Measurements from ENCODE around the gene STK4.
"Not testable (repeated sequence)": the region's sequence is repeated elsewhere in the genome, so short reads cannot be mapped to it uniquely, and the experiment has no call there.

Gene STK4

DNA sequence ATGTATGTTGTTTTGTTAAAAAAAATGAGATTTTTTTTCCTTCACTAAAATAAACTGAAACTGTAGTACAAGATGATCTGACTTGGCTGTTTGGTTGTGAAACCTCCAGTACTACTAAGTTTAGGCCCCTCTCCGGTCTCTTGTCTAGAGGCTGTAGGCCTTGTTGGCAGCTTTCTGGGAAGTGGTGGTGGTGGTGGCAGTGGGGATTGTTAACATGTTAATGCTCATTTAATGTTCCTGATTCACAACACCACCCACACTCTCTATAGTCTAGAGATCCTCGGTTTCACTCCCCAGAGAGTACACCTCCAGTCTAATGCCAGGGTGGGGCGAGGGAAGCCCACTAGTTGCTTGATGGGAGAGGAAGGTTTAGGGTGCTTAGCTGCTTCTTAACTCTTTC lies 24.1 kb downstream of the STK4 start:
- peak; percentile 58 for DNase-seq

- DNase-seq, result no peak
Measured at GRCh38 chr20:44990957-44991356, 24.6 kb downstream of the STK4 start.

DNA sequence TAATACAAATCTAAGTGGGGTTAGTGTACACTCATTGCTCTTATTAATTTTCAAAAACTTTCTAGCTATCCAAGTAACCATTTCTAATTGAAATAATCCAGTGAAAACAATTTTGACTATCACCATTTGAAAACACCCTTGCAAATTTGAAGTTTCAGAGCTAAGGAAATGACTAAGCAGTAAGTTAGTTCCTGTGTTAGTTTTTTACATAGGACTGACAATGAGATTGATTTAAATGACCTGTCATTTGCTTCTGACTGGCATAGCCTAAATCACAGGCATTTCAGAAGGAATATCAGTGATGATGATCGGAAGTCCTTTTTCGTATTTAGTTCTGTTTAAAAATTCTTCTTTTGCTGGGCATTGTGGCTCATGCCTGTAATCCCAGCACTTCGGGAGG lies 27.0 kb downstream of the STK4 start:
- peak; percentile 60 for DNase-seq

DNA sequence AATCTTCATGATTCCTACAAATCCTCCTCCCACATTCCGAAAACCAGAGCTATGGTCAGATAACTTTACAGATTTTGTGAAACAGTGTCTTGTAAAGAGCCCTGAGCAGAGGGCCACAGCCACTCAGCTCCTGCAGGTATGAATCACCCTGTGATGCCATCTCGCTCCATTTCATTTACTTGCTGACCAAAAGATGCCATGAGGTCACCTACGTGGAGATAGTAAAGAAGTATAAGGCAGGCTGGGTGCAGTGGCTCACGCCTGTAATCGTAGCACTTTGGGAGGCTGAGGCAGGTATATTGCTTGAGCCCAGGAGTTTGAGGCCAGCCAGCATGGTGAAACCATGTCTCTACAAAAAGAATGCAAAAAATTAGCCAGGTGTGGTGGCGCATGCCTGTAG lies 30.9 kb downstream of the STK4 start:
- no peak for DNase-seq

GRCh38 chr20:44997668-44998067 lies 31.4 kb downstream of the STK4 start:
- DNase-seq, result no peak

DNA sequence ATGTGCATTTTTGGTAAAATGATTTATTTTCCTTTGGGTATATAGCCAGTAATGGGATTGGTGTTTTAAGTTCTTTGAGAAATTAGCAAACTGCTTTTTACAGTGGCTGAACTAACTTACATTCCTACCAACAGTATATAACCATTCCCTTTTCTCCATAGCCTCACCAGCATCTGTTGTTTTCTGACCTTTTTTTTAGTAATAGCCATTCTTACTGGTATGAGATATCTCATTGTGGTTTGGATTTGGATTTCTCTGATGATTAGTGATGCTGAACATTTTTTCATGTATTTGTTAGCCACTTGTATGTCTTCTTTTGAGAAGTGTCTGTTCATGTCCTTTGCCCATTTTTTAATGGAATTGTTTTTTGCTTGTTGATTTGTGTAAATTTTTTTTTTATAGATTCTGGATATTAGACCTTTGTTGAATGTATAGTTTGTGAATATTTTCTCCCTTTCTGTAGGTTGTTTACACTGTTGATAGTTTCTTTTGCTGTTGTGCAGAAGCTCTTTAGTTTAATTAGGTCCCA lies 42.3 kb downstream of the STK4 start:
- DNase-seq, result no peak

DNA sequence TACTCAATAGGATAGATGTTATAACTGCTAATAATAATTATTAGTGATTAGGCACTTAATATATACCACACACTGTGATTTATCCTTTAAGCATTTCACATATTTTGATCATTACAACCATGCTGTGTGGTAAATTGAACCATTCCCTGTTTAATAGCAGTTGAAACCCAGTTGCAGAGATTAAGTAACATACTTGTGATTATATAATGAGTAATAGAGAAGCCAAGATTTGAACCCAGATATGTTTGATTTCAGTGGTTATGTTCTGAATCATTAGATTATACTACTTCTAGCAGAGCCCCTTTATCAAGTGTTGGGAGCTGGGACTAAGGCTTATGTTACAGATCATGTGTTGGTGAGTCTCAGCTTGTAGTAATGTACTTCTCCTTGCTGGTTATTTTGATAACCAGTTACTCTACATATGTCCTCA lies 44.1 kb downstream of the STK4 start:
- DNase-seq, result no peak

DNA sequence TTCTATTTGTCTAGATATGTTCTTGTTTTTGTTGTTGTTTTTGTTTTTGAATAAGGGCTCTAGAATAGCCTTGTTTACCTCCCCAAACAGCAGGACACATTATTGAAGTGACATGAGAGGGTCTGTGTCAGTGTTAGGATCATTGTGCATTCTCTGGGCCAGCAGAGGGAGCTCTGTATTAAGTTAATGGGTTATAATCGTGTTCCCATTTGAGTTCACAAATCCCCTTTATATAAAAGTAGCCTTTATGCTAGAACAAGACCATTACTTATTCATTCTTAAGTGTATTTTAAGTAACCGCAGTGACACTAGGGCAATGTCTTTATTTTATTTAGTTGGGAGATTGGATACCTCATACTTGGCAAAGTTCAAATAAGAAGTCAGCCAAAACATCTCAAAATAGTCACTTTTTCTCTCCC lies 44.8 kb downstream of the STK4 start:
- DNase-seq, result peak; percentile 82

GRCh38 chr20:45012682-45013302 lies 46.5 kb downstream of the STK4 start:
- no peak for DNase-seq

DNA sequence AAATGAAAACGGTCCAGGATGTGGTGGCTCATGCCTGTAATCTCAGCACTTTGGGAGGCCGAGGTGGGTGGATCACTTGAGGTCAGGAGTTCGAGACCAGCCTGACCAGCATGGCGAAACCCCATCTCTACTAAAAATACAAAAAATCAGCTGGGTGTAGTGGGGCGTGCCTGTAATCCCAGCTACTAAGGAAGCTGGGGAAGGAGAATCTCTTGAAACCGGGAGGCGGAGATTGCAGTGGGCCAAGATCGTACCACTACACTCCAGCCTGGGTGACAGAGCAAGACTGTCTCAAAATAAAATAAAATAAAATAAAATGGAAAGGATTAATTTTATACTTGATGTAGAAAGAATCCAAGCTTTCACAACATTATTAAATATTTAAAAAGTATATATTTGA lies 47.8 kb downstream of the STK4 start:
- not testable (repeated sequence) for DNase-seq

GRCh38 chr20:45014671-45015415 lies 48.5 kb downstream of the STK4 start:
- DNase-seq, result no peak

DNA sequence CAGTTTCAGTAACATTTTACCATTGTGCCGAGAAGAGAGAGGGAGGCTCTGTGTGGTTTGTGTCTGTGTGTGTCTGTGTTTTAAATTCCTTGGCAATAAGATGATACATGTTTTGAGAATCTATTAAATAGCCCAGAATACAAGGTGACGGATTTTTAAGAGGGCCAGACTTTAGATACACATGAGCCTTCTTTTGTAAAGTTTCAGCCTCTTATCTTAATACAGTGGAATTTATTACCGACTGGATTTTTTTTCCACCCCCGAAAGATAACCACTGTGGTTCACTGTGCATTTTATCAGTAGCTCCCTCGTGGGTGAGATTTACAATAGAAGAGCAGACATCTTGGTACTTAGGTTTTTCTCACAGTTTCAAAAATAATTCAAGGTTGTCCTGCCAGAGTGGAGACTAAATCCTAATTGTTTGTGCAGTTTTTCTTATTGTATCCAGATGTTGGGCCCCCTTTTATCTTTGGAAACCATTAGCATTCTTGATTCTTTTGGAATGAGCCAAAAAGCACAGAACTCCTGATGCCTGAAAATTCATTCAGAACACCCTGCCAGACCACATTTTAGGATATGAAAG lies 49.9 kb downstream of the STK4 start:
- DNase-seq, result peak; percentile 44

GRCh38 chr20:45017281-45017680 lies 51.0 kb downstream of the STK4 start:
- DNase-seq, result no peak

DNA sequence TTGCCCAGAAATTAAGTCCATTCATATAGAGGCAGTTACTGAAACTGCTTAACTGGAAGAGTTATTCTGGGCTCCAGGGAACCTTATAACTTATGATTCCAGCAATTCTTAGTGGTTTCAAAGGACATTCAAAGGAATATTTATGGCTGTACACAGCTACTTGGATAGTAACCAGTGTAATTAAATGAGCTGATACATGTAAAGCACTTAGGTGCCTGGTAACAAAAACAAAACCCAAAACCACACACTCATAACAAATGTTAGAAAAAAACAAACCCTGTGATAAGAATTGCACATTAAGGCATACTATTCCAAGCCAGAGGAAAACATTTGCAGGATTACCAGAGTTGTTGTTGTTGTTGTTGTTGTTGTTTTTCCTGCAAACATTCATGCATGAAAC lies 51.5 kb downstream of the STK4 start:
- DNase-seq, result no peak

DNA sequence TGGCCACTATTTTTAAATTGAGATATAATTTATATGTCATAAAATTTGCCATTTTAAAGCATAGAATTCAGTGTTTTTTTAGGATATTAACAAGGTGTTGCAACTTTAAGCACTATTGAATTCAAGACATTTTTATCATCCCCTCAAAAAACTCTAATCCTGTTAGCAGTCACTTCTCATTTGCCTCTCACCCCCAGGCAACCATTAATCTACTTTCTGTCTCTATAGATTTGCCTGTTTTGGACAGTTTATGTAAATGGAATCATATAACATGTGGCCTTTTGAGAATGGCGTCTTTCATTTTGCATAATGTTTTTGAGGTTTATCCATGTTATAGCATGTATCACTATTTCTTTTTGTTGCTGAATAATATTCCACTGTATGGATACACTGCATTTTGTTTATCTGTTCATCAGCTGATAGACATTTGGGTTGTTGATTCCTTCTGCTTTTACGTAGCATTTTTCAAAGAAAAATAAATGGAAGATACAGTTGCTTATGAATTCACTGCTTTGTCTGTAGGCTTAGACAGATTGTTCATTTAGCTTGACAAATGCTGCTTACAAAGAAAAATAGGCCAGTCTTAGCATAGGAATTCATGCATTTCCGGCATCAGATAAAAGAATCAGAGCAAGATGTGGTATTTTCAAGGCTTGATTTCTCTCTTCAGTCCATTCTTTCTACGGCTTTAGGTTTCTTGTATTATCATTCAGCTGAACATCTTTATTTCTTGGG lies 52.9 kb downstream of the STK4 start:
- no peak for DNase-seq

- DNase-seq, result no peak
Measured at GRCh38 chr20:45019762-45020123, 53.4 kb downstream of the STK4 start.

GRCh38 chr20:45020236-45020886 lies 54.0 kb downstream of the STK4 start:
- peak; percentile 22 for DNase-seq

DNA sequence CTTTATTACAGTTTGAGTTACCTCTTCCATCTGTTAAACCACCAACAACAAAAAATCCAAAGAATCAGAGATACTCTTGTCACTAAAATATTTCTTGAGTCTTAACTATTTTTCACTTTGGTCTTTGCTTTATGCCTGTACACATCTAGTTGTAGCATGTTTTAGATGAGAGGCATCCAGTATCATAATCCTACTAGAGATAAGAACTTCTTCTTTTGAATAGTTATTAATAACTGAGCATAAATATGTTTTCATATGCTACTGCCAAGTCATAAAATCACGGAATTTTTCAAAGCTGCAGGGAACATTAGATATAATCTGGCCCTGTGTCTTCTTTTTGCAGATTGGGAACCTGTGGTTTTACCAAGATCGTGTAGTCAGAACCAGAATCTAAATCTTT lies 55.3 kb downstream of the STK4 start:
- no peak for DNase-seq

- DNase-seq, result not testable (repeated sequence)
Measured at GRCh38 chr20:45023140-45023539, 56.8 kb downstream of the STK4 start.

- no peak for DNase-seq
Measured at GRCh38 chr20:45028424-45029136, 62.3 kb downstream of the STK4 start.

- no peak for DNase-seq
Measured at GRCh38 chr20:45029884-45030283, 63.6 kb downstream of the STK4 start.

DNA sequence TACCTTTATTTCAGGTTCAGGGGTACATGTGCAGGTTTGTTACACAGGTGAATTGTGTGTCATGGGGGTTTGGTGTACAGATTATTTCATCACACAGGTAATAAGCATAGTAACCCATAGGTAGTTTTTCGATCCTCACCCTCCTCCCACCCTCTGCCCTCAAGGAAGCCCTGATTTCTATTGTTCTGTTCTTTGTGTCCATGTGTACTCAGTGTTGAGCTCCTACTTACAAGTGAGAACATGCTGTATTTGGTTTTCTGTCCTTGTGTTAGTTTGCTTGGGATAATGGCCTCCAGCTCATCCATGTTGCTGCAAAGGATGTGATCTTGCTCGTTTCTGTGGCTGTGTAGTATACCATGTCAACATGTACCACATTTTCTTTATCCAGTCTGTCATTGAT lies 66.0 kb downstream of the STK4 start:
- DNase-seq, result no peak
